WERI-Rb-1 (cell line): ENCODE data around the gene BPIFB2.
"Not testable (repeated sequence)": the region's sequence is repeated elsewhere in the genome, so short reads cannot be mapped to it uniquely, and the experiment has no call there.

Source experiments
- DNase-seq: peaks from one replicate; pipeline ENCODE4 v3.0.0-alpha.2; 2020
- H3K27ac ChIP-seq: fragments of 250-450 bp; sonication (Bioruptor Pico); 2 replicates; pipeline ENCODE4 v1.5.1; 2020; ENCODE audit warnings: mild to moderate bottlenecking, moderate library complexity
- H3K27me3 ChIP-seq: fragments of 250-450 bp; sonication (Bioruptor Pico); 2 replicates; pipeline ENCODE4 v1.5.1; 2021; ENCODE audit warnings: mild to moderate bottlenecking, low read depth, moderate library complexity; ENCODE audit not compliant: insufficient read depth, severe bottlenecking
- H3K36me3 ChIP-seq: fragments of 250-450 bp; sonication (Bioruptor Pico); 2 replicates; pipeline ENCODE4 v1.5.1; 2020; ENCODE audit warnings: mild to moderate bottlenecking, moderate library complexity
- H3K4me3 ChIP-seq: 2 replicates; pipeline ENCODE4 v1.5.1; 2011; ENCODE audit warnings: low read depth, mild to moderate bottlenecking, control low read depth, low read length
- H3K9me3 ChIP-seq: fragments of 250-450 bp; sonication (Bioruptor Pico); 2 replicates; pipeline ENCODE4 v1.5.1; 2021; ENCODE audit warnings: mild to moderate bottlenecking, moderate library complexity; ENCODE audit not compliant: severe bottlenecking
- CTCF ChIP-seq: IDR thresholded peaks from 2 replicates; pipeline ENCODE4 v1.5.1; 2011; ENCODE audit warnings: low read depth, mild to moderate bottlenecking, control low read depth, inconsistent platforms, low read length

The BPIFB2 gene

GRCh38 chr20:32970115-32970972 lies 37.2 kb upstream of the BPIFB2 start:
- H3K9me3 ChIP-seq = no peaks in the 10 kb centered on the region
- H3K27ac ChIP-seq = no peak overlapping the region
- TF ChIP-seq CTCF = no peak
- no peaks in the 10 kb centered on the region for H3K27me3 ChIP-seq
- DNase-seq = no peak
- H3K4me3 ChIP-seq = no peak overlapping the region
- no peaks in the 10 kb centered on the region for H3K36me3 ChIP-seq

GRCh38 chr20:32970973-32971300 lies 36.6 kb upstream of the BPIFB2 start:
- TF ChIP-seq CTCF = no peak
- no peaks in the 10 kb centered on the region for H3K9me3 ChIP-seq
- no peak overlapping the region for H3K27ac ChIP-seq
- no peak for DNase-seq
- H3K36me3 ChIP-seq = no peaks in the 10 kb centered on the region
- no peaks in the 10 kb centered on the region for H3K27me3 ChIP-seq
- no peak overlapping the region for H3K4me3 ChIP-seq

DNA sequence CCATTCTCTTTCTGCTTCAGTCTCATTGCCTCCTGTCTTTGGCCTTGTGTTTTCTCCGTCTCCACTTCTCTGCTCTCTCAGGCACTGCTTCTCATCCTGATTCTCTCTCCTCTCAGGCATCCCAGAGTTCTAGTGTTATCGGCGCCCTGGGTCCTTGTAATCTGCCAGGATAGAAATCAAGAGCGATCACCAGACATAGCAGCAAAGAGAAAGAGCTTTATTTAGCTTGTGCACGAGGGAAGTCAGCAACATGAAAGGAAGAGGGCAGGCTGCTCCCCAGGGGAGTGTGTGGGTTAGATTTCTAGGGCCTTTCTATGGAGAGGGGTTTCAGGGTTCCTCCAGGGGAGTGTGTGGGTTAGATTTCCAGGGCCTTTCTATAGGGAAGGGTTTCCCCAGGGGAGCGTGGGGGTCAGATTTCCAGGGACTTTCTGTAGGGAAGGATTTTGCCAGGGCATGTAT lies 35.8 kb upstream of the BPIFB2 start:
- Histone ChIP-seq H3K27ac (peak overlapping the region; percentile 71), H3K9me3 (peaks cover 5% of the 10 kb centered on the region), H3K27me3 (no peaks in the 10 kb centered on the region), H3K36me3 (no peaks in the 10 kb centered on the region), H3K4me3 (no peak overlapping the region)
- no peak for DNase-seq
- TF ChIP-seq CTCF = no peak

- Histone ChIP-seq H3K4me3 (no peak overlapping the region), H3K27ac (peak overlapping the region; percentile 71)
- no peak for DNase-seq
Observed at GRCh38 chr20:32972181-32973076, 35.1 kb upstream of the BPIFB2 start.

DNA sequence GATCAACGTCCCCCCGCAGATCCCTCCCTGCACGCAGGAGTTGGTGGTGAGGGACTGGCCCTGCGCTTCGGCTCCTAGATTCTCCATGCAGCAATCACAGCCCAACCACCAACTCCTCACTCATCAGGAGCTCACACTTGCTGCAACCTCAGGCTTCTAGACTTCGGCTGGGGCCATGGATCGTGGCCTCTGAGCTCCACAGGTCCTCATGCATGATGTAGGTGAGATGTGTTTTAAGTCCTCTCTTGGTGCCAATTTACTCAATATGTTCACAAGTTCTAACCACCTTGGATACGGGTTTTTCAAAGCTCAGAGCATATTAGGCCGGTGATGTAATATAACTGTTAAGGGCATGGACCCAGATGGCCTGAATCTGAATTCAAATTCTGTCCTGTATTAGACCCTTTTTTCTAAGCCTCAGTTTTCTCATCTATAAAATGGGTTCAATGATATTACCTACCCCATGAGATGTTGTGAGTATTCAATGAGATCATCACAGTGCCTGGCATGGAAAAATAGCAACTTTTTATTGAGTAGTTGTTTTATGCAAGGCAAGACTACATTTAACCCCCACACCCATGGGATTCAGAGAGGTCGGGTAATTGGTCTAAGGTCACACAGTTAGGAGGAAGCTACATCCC lies 34.3 kb upstream of the BPIFB2 start:
- Histone ChIP-seq H3K36me3 (no peaks in the 10 kb centered on the region), H3K9me3 (peaks cover 12% of the 10 kb centered on the region), H3K27me3 (no peaks in the 10 kb centered on the region), H3K27ac (no peak overlapping the region), H3K4me3 (no peak overlapping the region)
- TF ChIP-seq CTCF = no peak
- DNase-seq = no peak

More at GRCh38 chr20:32972181-32973076, 35.1 kb upstream of the BPIFB2 start:
- Histone ChIP-seq H3K9me3 (peaks cover 8% of the 10 kb centered on the region), H3K27me3 (no peaks in the 10 kb centered on the region), H3K36me3 (no peaks in the 10 kb centered on the region)
- no peak for TF ChIP-seq CTCF

GRCh38 chr20:32974204-32975064 lies 33.1 kb upstream of the BPIFB2 start:
- DNase-seq, H3K4me3 ChIP-seq, H3K36me3 ChIP-seq, H3K27me3 ChIP-seq: not testable (repeated sequence)
- Histone ChIP-seq H3K27ac (peak overlapping the region; percentile 49), H3K9me3 (peaks cover 12% of the 10 kb centered on the region)

DNA sequence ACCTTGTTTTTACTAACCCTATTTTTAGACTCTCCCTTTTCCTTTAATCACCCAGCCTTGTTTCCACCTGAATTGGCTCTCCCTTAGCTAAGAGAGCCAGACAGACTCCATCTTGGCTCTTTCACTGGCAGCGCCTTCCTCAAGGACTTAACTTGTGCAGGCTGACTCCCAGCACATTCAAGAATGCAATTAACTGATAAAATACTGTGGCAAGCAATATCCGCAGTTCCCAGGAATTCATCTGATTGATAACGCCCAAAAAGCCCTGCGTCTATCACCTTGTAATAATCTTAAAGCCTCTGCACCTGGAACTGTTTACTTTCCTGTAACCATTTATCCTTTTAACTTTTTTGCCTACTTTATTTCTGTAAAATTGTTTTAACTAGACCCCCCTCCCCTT lies 32.4 kb upstream of the BPIFB2 start:
- not testable (repeated sequence) for H3K27ac ChIP-seq, H3K36me3 ChIP-seq, DNase-seq, H3K4me3 ChIP-seq, H3K27me3 ChIP-seq
- H3K9me3 ChIP-seq = peaks cover 12% of the 10 kb centered on the region
